Activated CD4-positive, alpha-beta T cell treated with anti-CD3 and anti-CD28 coated beads, Interleukin-2, amount 10 ng/mL, durations not matched to agents 7 days and 5 days (primary cell): ENCODE results near the gene CTAG1B. TPM values are rescaled to one million over a fixed set of nuclear protein-coding genes. Genes with fewer than 3 reads are reported as not detected.
"Not testable (repeated sequence)": the region's sequence is repeated elsewhere in the genome, so short reads cannot be mapped to it uniquely, and the experiment has no call there.

ENCODE experiments used
- CTCF ChIA-PET: fragments of 350-600 bp; sonication (Branson Sonifier 250); formaldehyde crosslinking; loops from one replicate; lab custom pipeline; 2021; ENCODE audit warnings: antibody characterized with exemption; lab: Charles Lee
- POLR2A ChIA-PET: fragments of 350-600 bp; sonication (Branson Sonifier 250); formaldehyde crosslinking; loops from one replicate; lab custom pipeline; 2021; ENCODE audit warnings: antibody characterized with exemption; lab: Charles Lee
- DNase-seq: peaks from one replicate; pipeline ENCODE4 v3.0.0-alpha.2; 2020
- H3K27ac Mint-ChIP-seq: one replicate; pipeline ENCODE4 v1.8.0; 2021; ENCODE audit warnings: mild to moderate bottlenecking, moderate library complexity, mixed read lengths
- H3K27me3 Mint-ChIP-seq: one replicate; pipeline ENCODE4 v1.8.0; 2021; ENCODE audit warnings: mixed read lengths
- H3K36me3 Mint-ChIP-seq: one replicate; pipeline ENCODE4 v1.8.0; 2021; ENCODE audit warnings: low read depth, mixed read lengths
- H3K4me1 Mint-ChIP-seq: one replicate; pipeline ENCODE4 v1.8.0; 2021; ENCODE audit warnings: mixed read lengths
- H3K4me3 Mint-ChIP-seq: one replicate; pipeline ENCODE4 v1.8.0; 2021; ENCODE audit warnings: mild to moderate bottlenecking, moderate library complexity, mixed read lengths
- H3K9me3 Mint-ChIP-seq: one replicate; pipeline ENCODE4 v1.8.0; 2021; ENCODE audit warnings: mixed read lengths
- total RNA-seq, 2 experiments: library from RNA; stranded (reverse); gene quantifications; one replicate each; pipeline ENCODE4 v1.2.3, GENCODE V29; 2021

The CTAG1B gene
- total RNA-seq, 2 experiments from 2014 or later: not detected

DNA sequence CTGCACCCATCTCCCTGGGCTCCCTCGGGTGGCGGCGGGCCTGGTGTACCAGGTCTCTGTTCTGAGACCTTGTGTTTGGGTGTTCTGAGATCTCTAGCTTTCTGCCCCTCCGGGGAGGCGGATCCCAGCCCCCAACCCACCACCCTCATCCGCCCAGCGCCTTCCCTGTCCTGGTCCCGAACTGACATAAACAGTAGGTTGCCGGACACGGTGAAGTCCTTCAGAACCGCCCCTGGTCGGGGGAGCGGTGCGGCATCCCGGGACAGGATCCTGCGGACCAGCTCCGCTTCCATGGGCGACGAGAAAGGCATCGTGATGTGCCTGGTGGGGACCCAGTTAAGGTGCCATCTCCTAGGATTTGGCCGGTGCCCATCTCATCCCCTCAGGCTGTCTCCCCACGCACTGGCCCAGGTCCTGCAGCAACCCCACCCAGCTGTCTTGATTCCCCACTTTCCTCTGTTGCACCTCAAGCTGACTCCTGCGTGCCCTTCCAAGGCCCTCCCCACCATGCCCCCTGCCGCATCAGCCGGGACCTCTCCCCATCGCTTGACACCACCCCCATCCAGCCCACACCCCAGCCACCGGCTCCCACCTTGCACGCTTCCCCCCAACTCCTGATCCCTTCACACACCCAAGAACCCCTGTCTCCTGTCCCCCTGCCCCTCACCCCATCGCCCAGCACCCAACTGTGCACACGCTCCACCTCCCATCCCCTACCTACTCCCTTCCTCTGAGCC lies 33.4 kb upstream of the CTAG1B start:
- CTCF ChIA-PET: no interaction called here
- no peak overlapping the region for H3K27ac Mint-ChIP-seq
- H3K27me3 Mint-ChIP-seq: no peaks in the 10 kb centered on the region
- H3K4me3 Mint-ChIP-seq: no peak overlapping the region
- no peaks in the 10 kb centered on the region for H3K36me3 Mint-ChIP-seq
- POLR2A ChIA-PET: no interaction called here
- no peak for DNase-seq
- no peaks in the 10 kb centered on the region for H3K4me1 Mint-ChIP-seq
- H3K9me3 Mint-ChIP-seq: no peaks in the 10 kb centered on the region

GRCh38 chrX:154650221-154650510 lies 31.1 kb upstream of the CTAG1B start:
- Mint-ChIP-seq H3K27ac (no peak overlapping the region), H3K27me3 (no peaks in the 10 kb centered on the region), H3K4me1 (no peaks in the 10 kb centered on the region), H3K9me3 (no peaks in the 10 kb centered on the region), H3K36me3 (no peaks in the 10 kb centered on the region), H3K4me3 (no peak overlapping the region)
- no peak for DNase-seq
- POLR2A ChIA-PET: no interaction called here
- CTCF ChIA-PET: no interaction called here

GRCh38 chrX:154649503-154650220 lies 30.6 kb upstream of the CTAG1B start:
- Mint-ChIP-seq H3K27ac (no peak overlapping the region), H3K27me3 (no peaks in the 10 kb centered on the region), H3K4me1 (no peaks in the 10 kb centered on the region), H3K4me3 (no peak overlapping the region), H3K9me3 (no peaks in the 10 kb centered on the region), H3K36me3 (no peaks in the 10 kb centered on the region)
- DNase-seq: no peak
- POLR2A ChIA-PET: no interaction called here
- CTCF ChIA-PET: no interaction called here

DNA sequence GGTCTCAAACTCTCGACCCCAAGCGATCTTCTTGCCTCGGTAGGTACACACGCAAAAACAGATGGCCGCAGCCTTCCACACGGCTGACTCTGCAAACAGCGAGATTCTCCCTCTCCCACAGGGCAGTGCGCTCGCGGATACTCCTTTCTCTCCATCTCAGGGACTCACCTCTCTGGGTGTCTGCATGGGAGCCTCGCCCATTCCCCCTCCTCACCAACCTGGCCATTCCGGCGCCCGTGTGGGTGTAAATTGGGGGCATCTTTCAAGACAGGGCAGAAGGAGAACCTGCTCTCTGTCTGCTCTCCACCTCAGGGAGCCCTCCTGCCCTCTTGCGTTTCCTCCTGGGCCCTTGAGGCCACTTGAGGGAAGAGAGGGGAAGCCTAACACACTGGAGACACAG lies 29.8 kb upstream of the CTAG1B start:
- Mint-ChIP-seq H3K9me3 (no peaks in the 10 kb centered on the region), H3K4me1 (no peaks in the 10 kb centered on the region), H3K4me3 (no peak overlapping the region), H3K27ac (no peak overlapping the region), H3K36me3 (no peaks in the 10 kb centered on the region), H3K27me3 (no peaks in the 10 kb centered on the region)
- ChIA-PET POLR2A (no interaction called here), CTCF (no interaction called here)
- DNase-seq: no peak

DNA sequence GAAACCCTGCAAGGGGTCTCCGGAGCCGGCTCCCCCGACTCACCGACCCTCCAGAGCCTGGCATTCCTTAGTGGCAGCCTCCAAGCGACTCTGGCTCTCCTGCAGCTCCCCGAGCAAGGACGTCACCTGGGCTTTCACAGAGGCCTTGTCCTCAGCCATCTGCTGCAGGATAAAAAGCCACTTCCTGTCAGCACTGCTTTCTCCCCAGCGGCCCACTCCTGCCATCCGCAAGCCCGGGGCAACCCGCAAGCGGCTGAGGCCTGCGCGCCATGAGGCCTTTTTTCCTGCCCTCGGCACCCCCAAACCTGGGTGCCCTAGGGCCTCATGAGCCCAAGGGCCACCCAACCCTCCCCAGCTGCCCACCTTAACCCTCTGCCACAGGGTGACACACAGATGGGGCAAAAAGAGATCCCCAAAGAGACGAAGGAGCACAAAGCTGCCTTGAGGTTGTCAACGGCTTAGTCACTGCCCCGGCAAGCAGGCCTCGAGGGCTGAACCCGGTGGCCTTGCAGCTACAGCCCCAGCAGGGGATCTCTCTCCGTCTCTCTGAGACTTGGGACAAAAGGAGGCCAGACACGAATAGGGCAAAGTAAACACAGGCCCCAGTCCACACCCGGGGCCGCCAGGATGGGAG lies 26.8 kb upstream of the CTAG1B start:
- H3K4me3 Mint-ChIP-seq, H3K27ac Mint-ChIP-seq, H3K27me3 Mint-ChIP-seq, CTCF ChIA-PET, H3K36me3 Mint-ChIP-seq, POLR2A ChIA-PET, H3K9me3 Mint-ChIP-seq, DNase-seq, H3K4me1 Mint-ChIP-seq: not testable (repeated sequence)

DNA sequence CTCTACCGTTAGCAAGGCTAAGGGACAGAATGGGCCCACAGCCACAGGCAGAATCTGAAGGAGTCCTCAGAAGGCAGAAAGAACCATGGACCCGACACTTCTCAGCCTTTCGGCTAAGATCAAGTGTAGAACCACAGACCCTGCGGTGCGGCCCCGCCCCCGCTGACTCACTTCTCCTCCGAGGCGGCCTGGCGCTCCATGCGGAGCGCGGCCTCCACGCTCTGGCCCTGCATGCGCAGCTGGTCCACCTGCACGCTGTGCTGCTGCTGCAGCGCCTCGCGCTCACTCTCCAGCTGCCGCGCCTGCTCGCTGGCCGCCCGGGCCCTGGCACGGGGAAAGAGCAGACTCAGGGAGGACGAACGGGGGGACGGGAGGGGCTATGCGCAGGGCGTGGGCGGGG lies 24.6 kb upstream of the CTAG1B start:
- DNase-seq, CTCF ChIA-PET, H3K4me1 Mint-ChIP-seq, H3K36me3 Mint-ChIP-seq, H3K9me3 Mint-ChIP-seq, H3K4me3 Mint-ChIP-seq, H3K27me3 Mint-ChIP-seq, H3K27ac Mint-ChIP-seq, POLR2A ChIA-PET: not testable (repeated sequence)

GRCh38 chrX:154641740-154642139 lies 22.7 kb upstream of the CTAG1B start:
- H3K4me3 Mint-ChIP-seq, H3K27ac Mint-ChIP-seq, POLR2A ChIA-PET, DNase-seq, H3K9me3 Mint-ChIP-seq, H3K36me3 Mint-ChIP-seq, H3K4me1 Mint-ChIP-seq, CTCF ChIA-PET, H3K27me3 Mint-ChIP-seq: not testable (repeated sequence)

- H3K4me1 Mint-ChIP-seq, H3K9me3 Mint-ChIP-seq, H3K27me3 Mint-ChIP-seq, DNase-seq, H3K27ac Mint-ChIP-seq, CTCF ChIA-PET, H3K4me3 Mint-ChIP-seq, H3K36me3 Mint-ChIP-seq, POLR2A ChIA-PET: not testable (repeated sequence)
These were observed 14.6 kb upstream of the CTAG1B start for GRCh38 chrX:154633661-154634060.

- DNase-seq, POLR2A ChIA-PET, H3K27me3 Mint-ChIP-seq, H3K4me3 Mint-ChIP-seq, H3K36me3 Mint-ChIP-seq, CTCF ChIA-PET, H3K9me3 Mint-ChIP-seq, H3K27ac Mint-ChIP-seq, H3K4me1 Mint-ChIP-seq: not testable (repeated sequence)
These were observed 11.9 kb upstream of the CTAG1B start for GRCh38 chrX:154630949-154631348.

GRCh38 chrX:154628960-154629359 lies 9.9 kb upstream of the CTAG1B start:
- H3K4me1 Mint-ChIP-seq, DNase-seq, H3K36me3 Mint-ChIP-seq, CTCF ChIA-PET, H3K4me3 Mint-ChIP-seq, H3K27ac Mint-ChIP-seq, H3K27me3 Mint-ChIP-seq, POLR2A ChIA-PET, H3K9me3 Mint-ChIP-seq: not testable (repeated sequence)

- DNase-seq, H3K36me3 Mint-ChIP-seq, CTCF ChIA-PET, H3K4me1 Mint-ChIP-seq, H3K9me3 Mint-ChIP-seq, POLR2A ChIA-PET, H3K27ac Mint-ChIP-seq, H3K27me3 Mint-ChIP-seq, H3K4me3 Mint-ChIP-seq: not testable (repeated sequence)
These were observed 1.8 kb upstream of the CTAG1B start for GRCh38 chrX:154620767-154621414.

GRCh38 chrX:154613586-154613985 lies 5.5 kb downstream of the CTAG1B start:
- DNase-seq, CTCF ChIA-PET, H3K4me1 Mint-ChIP-seq, H3K27me3 Mint-ChIP-seq, H3K4me3 Mint-ChIP-seq, POLR2A ChIA-PET, H3K27ac Mint-ChIP-seq, H3K9me3 Mint-ChIP-seq, H3K36me3 Mint-ChIP-seq: not testable (repeated sequence)

DNA sequence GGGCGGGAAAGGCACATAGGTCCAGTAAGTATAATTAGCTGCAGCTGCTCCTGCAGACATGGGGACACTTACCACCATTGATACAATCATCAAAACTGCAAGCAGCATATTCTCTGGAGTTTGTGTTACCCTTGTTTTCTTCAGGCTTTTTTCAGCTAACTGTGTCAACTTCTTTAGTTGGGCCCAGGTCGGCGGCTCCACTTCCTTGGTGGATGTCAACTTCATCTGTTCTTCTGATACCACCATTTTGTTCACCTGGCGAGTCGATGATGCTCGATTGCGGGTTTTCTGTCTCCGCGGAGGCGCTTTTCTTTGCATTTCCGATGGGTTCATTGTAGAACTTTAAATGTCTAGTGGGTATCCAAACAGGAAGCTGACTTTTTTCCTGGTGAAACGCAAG lies 7.9 kb downstream of the CTAG1B start:
- CTCF ChIA-PET: interaction anchor here (1.6 kb wide), 1 partner anchor 11 kb away, joined by 4 read pairs; no protein-coding TSS in a partner anchor
- POLR2A ChIA-PET, H3K27ac Mint-ChIP-seq, H3K9me3 Mint-ChIP-seq, DNase-seq, H3K4me3 Mint-ChIP-seq, H3K4me1 Mint-ChIP-seq, H3K36me3 Mint-ChIP-seq, H3K27me3 Mint-ChIP-seq: not testable (repeated sequence)
